AG10803 (cell line): ENCODE results near the gene PAK4.

ENCODE experiments used
- DNase-seq: peaks from one replicate; pipeline ENCODE4 v3.0.0; 2010; ENCODE audit warnings: low read depth
- H3K4me3 ChIP-seq: 2 replicates; pipeline ENCODE4 v1.5.1; 2011; ENCODE audit warnings: mild to moderate bottlenecking, low read length, control low read depth
- TF ChIP-seq, protein P1 (sequence below): conservative IDR thresholded peaks from 2 replicates; pipeline ENCODE4 v1.5.1; 2011; ENCODE audit warnings: mild to moderate bottlenecking, low read length, control low read depth, inconsistent platforms

The PAK4 gene

GRCh38 chr19:39203372-39204341, 78.1 kb downstream of the PAK4 start, which contains the start of gene SYCN:
TSS of gene SYCN (minus strand) at chr19:39204263. CDS start at chr19:39204254, 9 bp downstream.
- TF ChIP-seq, protein P1, sequence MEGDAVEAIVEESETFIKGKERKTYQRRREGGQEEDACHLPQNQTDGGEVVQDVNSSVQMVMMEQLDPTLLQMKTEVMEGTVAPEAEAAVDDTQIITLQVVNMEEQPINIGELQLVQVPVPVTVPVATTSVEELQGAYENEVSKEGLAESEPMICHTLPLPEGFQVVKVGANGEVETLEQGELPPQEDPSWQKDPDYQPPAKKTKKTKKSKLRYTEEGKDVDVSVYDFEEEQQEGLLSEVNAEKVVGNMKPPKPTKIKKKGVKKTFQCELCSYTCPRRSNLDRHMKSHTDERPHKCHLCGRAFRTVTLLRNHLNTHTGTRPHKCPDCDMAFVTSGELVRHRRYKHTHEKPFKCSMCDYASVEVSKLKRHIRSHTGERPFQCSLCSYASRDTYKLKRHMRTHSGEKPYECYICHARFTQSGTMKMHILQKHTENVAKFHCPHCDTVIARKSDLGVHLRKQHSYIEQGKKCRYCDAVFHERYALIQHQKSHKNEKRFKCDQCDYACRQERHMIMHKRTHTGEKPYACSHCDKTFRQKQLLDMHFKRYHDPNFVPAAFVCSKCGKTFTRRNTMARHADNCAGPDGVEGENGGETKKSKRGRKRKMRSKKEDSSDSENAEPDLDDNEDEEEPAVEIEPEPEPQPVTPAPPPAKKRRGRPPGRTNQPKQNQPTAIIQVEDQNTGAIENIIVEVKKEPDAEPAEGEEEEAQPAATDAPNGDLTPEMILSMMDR = no peak
- H3K4me3 ChIP-seq = no peak within 1 kb of the TSS
- no peak for DNase-seq

DNA sequence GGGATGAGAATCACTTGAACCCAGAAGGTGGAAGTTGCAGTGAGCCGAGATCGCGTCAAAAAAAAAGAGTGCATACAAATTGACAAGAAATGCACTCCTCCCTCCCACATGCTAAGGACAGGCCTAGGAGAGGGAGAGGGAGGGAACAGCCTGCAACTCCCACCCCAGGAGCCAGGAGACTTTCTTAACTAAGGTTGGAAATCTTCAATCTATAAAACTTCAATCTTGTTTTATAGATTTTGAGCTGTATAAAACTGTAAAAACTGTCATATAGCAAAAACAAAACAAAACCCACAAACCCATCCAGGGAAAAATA, 79.8 kb downstream of the PAK4 start:
- TF ChIP-seq, protein P1 = no peak
- no peak overlapping the region for H3K4me3 ChIP-seq
- no peak for DNase-seq

DNA sequence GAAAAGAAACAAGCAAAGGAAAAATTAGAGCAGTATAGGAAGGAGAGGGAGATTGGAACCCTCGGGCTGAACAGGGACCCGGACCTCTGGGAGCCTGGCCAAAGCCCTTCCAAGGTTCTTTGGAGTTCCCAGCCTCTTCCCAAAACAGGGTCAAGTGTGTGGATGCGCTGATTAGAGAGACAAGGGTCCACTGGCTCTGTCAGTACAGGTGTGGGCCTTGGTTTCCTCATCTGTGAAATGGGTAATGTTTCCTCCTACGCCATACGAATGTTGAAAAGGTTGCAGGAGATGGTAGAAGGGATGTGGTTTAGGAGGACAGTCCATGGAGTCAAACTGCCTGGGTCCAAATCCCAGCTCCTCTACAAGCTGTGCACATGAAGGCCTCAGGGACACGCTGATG, 80.5 kb downstream of the PAK4 start:
- TF ChIP-seq, protein P1 = no peak
- no peak for DNase-seq
- H3K4me3 ChIP-seq = no peak overlapping the region

GRCh38 chr19:39207293-39207836, 81.8 kb downstream of the PAK4 start:
- no peak overlapping the region for H3K4me3 ChIP-seq
- no peak for DNase-seq
- TF ChIP-seq, protein P1 = no peak

- DNase-seq = no peak
- H3K4me3 ChIP-seq = no peak overlapping the region
- TF ChIP-seq, protein P1 = no peak
These were observed 82.7 kb downstream of the PAK4 start for GRCh38 chr19:39208175-39208795.

GRCh38 chr19:39209196-39209595, 83.6 kb downstream of the PAK4 start:
- no peak overlapping the region for H3K4me3 ChIP-seq
- TF ChIP-seq, protein P1 = no peak
- no peak for DNase-seq
